Measurements from ENCODE around the gene RASAL1.

DNA sequence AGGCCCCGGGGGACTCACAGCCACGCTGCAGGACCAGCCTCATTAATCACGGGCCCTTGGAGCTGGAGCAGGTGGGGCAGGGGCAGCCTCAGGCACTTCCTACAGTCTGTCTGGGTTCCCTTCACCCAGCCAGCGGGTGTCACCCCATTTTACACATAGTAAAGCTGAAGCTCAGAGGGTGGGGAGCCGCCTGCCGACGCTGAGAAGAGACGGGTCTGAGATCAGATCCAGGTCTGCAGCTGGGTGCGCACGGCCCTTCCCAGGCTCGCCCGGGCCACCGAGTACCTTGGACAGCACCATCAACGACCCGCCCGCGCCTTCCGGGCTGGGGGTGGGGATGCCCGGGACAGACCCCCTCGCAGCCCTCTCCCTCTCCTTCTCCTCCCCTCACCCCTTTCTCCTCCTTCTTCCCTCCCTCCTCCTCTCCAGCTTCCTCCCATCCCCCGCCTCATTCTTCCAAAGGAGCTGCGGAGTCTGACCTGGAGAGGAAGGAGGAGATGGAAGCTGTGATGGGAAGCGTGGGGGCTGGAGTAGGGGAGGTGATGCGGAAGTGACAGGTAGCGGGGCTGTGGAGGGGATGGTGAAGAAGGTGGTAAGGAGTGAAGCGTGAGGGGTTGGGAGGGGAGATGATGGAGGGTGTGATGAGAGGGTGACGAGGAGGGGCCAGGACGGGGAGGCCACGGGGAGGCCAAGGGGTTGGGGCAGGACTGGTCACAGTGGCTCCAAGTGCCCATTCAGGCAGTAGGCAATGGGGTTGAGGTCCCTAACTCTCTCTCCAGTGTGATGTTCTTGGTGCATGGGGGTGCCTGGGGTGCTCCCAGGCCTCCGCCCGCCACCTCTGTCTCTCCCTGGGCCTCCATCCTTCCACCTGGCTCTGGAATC lies 70.2 kb downstream of the RASAL1 start:
- TF ChIP-seq, protein P1, sequence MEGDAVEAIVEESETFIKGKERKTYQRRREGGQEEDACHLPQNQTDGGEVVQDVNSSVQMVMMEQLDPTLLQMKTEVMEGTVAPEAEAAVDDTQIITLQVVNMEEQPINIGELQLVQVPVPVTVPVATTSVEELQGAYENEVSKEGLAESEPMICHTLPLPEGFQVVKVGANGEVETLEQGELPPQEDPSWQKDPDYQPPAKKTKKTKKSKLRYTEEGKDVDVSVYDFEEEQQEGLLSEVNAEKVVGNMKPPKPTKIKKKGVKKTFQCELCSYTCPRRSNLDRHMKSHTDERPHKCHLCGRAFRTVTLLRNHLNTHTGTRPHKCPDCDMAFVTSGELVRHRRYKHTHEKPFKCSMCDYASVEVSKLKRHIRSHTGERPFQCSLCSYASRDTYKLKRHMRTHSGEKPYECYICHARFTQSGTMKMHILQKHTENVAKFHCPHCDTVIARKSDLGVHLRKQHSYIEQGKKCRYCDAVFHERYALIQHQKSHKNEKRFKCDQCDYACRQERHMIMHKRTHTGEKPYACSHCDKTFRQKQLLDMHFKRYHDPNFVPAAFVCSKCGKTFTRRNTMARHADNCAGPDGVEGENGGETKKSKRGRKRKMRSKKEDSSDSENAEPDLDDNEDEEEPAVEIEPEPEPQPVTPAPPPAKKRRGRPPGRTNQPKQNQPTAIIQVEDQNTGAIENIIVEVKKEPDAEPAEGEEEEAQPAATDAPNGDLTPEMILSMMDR (conservative IDR thresholded peaks at IDR 0.05 in 1 of 2, IDR thresholded peaks at IDR 0.05 in 1 of 2; ENCODE audit: extremely low read depth in 1 of 2, insufficient read depth in 1 of 2, low read depth in 1 of 2, low read length in 2 of 2) = no peak
- no peak for TF ChIP-seq EZH2 (IDR thresholded peaks at IDR 0.05; ENCODE audit: borderline replicate concordance, low read length)
